HG03103 (cell line): Measurements from ENCODE around the gene CFDP1.
A peak's percentile ranks its signal among the peaks of the same experiment; 100 is the strongest.

ENCODE experiments used
- ATAC-seq: cut with Tn5 transposase; IDR thresholded peaks from one replicate; pipeline ENCODE4 v1.9.1; 2021; ENCODE audit warnings: low read depth; ENCODE audit not compliant: unreplicated experiment

CFDP1 gene

DNA sequence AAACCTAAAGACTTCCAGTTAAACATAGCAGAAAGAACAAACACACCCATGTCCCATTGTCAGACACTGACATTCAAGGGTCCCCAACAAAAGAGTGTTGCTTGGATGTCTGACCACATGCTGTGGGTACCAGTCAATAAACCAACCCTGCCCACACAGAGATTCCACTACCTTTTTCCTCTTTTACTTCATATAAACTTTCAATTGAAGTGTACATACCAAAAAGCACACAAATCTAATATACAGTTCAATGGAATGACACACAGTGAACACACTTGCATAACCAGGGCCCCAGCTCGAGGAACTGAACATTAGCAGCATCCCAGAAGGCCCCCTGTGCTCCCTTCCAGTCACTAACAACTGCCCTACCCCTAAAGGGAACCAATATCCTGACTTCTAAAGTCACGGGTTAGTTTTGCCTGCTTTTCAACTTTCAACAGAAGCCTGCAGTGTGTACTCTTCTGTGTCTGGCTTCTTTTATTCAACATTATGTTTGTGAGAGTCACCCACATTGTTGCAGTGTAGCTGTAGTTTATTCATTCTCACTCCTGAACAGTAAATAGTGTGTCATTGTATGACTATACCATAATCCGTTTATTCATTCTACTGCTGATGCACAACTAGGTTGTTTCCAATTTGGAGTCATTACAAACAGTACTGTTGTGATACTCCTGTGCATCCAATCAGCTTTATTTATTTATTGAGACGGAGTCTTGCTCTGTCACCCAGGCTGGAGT lies 18.0 kb downstream of the CFDP1 start:
- ATAC-seq = no peak

DNA sequence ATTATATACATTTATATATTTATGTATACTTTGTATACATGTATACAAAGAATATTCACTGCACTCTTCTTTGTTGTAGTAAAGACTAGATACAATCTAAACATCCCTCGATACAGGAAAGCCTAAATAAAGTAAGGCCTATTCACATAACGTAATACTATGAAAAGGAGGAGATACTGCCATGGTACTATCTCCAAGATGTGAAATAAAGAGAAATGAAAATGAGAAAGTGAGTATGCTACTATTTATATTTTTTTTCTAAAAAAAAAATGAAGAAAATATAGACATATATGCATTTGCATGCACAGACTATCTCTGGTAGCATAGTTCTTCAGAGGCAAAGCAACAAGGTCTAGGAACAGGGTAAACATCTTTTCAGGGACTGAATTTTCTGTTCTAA lies 19.4 kb downstream of the CFDP1 start:
- no peak for ATAC-seq

DNA sequence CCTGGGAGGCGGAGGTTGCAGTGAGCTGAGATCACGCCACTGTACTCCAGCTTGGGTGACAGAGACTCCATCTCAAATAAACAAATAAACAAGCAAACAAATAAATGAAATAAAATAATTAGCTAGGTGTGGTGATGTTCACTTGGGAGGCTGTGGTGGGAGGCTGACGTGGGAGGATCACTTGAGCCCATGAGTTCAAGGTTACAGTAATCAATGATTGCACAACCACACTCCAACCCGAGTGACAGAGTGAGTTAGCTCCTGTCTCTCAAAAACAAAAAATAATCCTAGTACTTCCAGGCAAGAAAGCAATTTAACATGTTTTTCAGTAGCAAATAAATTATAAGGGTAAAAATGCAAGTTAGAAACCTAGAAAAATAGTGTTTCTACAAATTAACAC lies 26.4 kb downstream of the CFDP1 start:
- ATAC-seq = no peak

DNA sequence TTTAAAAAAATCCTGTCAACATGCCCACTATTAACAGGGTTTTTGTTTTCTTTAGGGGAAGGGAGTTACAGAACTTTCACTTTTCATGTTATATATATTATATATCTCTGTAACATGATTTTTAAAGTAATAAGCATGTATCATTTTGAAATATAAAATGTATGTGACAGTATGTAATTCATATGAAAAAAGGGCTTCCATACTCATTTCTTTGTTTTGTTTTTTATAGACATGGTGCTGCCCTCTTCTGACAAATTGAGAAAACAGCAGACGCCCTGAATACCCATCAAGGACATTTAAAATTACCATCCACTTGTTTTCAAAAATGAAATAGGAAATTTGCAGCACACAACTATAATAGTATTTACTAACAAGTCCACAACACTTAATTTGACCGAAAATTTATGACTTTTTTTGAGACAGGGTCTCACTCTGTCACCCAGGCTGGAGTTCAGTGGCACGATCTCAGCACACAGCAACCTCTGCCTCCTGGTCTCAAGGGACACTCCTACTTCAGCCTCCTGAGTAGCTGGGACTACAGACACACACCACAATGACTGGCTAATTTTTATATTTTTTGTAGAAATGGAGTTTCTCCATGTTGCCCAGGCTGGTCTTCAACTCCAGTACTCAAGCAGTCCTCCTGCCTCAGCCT lies 30.4 kb downstream of the CFDP1 start:
- no peak for ATAC-seq

DNA sequence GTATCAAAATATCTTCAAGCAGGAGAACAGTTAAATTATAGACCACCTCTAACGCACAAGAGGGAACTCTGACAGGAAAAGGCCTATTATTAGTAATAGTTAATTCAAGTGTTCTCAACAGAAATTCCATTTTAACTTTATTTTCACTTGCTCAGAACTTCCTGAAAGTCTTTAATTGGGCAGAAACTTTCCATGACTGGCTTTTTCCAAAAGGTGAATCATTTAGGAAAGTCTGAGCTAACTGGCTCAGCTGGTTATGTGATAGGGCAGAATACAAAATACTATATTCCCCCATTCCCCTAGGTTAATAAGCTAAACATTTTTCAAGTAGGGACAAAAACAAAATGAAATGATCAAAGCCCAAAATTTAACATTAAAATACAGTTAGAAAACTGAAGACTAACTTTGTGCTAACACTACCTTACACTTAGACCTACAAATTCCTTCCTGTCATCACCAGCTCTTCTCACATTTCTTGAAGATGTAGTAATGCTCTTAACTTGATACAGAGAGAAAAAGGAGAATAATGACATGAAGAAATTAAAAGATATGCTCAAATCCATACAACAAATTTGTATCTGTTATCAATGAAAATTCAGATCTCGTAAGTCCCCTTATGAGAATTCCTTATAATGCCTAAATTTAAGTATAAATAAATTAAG lies 31.0 kb downstream of the CFDP1 start:
- no peak for ATAC-seq

DNA sequence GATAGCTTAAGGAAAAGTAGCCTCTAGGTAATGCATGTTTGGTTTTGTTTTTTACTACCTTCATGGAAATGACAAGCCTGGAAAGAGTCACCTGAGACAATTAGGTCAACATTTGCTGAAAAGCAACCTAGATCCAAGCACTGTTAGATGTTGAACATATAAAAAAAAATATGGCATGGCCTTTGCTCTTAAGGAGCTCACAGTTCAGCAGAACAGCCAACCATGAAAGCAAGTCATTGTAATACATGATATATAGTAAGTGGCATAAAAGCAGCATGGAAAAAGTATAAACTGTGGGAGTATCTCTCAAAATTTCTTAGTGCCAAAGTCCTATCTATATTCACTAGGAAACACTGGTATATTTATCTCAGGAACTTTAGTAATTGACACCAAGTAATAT lies 31.6 kb downstream of the CFDP1 start:
- no peak for ATAC-seq

DNA sequence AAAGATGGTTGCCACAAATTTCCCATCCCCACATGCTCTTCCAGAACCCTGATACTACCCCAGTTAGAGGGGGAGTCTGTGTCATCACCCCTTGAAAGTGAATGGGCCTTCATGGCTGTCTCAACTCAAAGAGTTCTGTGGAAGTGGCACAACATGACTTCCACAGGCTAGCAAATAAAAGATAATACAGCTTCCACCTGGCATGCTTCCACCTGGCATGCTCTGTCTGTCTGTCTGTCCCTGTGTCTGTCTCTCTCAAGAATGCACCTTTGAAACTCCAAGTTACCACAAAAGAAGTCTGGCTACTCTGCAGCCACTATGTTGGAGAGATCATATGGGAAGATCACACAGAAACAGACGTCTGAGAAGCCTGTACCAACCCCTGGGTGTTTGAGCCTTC lies 35.0 kb downstream of the CFDP1 start:
- no peak for ATAC-seq

DNA sequence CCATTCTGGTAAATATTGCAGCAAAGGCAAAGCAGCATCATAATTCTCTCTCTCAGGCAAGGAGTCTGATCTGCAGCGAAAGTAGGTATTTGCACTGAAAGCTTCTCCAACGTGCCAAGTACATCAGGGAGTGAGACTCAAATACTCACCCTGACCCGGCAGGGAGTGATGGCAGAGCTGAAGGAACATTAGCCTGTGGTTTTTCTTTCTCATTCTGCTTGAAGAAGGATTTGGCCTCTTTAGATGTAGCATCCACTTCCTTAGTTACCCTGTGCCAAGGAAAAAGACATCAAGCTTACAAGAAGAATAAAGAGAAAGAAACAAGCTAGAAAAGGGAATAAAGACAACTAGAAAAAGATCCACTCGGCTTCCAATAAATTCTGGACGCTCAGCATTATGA lies 38.4 kb downstream of the CFDP1 start:
- no peak for ATAC-seq

DNA sequence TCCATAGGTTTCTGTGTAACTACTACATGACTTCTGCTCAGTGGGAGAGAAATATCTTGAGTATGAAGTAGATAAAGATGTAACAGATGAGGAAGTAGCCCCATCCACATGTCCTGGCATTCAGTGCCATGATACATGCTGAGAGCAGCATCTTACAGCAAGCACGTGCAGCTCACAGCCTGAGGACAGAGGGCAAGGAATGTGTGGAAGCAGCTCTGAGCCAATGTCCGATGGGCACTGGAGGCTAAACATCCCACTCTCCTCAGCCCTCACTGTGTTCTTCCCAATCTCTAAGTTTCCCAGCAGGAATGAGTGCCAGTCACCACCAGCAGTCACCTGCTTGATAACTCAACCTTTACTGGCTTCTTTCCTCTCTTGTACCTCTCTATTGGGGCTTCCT lies 40.4 kb downstream of the CFDP1 start:
- no peak for ATAC-seq

DNA sequence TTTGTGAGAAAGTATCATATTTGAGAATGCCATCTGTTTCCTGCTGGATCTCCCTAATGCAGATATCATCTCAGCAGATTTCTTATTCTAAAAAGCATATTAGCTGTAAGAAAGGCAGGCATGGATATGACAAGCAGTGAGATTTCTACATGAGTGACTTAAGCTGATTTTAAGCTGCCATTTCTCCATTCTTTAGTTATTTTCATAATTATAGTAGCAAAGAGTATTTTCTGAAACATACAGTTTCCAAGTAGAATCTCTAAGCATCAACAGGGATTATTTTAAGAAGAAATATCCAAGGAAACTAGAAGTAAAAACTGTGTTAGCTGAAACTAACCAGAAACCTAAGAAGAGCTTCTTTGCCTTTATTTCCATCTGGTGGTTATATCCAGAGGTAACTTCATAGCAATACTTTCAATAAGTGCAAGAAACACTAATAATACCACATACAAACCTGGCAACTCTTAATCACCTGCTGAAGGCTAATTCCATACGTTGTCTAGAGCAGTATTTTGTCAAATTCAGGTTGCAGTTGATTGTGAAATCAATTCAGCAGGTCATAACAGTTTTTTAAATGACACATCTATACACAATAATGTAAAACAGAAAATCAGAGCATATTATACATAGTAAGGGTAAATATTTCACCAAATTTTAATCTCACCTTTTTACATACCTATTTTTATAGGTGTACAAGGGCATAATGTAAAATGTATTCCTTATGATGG lies 42.2 kb downstream of the CFDP1 start:
- ATAC-seq = no peak

DNA sequence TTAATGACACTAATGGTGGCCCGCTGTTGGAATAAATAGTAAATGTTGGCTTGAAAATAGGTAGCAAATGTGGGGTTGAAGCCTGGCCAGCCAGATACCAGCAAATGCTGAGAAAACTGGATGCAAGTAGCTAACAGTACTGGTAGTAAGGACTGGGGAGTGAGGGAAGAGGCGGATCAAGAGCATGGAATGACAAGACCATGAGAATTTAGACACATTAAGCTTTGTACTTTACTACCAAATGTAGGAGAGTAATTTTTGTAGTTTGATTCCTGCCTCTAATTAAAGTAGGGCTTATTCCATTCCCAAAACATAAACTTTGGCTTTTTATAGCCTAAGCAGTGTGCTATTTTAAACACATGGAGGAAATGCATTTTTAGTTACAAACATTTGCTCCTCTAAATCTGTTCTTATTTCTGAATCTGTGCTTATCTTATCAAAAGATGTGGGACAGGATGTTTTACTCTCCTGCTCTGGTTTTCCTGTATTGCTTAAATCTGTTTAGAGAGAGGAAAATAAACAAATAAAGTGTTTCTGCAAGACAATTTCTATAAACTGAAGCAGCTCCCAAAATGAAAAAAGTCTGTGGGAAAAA lies 44.1 kb downstream of the CFDP1 start:
- ATAC-seq = no peak

DNA sequence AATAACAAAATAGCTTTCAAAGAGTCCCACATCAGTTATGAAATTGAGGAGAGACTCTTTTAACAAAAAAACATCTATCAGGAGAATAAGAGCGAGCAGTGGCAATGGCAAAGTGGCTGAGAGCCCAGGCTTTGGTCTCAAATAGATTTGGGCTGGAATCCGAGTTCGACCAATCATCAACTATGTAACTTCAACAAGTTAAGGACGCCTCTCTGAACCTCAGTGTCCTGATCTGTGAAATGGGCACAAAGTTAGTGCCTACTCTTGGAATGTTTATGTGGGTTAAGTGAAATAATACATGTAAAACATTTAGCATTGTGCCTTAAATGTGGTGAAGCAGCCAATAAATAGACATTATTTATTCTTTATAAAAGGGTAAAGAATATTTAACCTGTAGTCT lies 45.4 kb downstream of the CFDP1 start:
- no peak for ATAC-seq

DNA sequence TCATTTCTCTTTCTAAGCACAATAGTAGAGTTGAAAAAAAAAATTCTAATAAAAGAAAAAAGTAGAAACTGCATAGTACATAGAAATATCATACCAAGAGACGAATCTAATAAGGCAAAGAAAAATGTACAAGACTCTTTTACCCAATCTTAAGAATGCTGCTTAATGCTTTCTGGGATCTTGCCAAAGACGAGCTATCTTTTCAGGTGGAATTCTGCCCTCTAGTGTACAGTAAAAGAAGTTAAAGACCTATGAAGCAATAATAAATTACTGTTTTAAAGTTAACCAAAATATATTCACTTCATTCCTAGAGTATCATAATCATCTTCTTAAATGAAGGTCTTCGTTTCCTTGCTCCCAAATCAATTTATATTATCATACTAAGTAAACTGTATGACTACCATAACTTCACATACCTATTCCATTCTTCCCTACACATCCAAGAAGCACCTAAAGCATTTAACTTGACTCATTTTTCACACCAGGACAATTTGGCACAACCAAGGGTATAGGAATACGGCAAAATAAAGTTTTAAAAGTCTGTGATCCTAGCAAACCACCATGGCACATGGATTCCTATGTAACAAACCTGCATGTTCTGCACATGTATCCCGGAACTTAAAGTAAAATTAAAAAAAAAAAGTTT lies 47.7 kb downstream of the CFDP1 start:
- no peak for ATAC-seq

DNA sequence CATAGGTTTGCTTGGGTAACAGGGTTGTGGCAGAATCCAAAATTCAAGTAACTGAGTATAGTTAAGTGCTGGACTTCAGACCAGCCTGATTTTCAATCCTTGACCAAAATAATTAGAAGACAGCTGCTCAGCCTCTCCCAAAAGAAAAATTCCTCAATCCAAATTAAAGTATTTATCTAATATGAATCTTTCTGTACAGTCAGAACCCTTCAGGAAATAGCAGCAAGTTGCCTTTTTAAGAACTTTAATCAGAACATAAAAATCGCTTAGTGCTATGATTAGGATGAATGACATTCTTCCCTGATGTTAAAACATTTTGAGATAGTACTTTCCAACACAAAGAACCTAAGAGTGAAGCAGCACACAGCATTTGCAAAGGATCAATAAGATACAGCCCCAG lies 50.2 kb downstream of the CFDP1 start:
- no peak for ATAC-seq

DNA sequence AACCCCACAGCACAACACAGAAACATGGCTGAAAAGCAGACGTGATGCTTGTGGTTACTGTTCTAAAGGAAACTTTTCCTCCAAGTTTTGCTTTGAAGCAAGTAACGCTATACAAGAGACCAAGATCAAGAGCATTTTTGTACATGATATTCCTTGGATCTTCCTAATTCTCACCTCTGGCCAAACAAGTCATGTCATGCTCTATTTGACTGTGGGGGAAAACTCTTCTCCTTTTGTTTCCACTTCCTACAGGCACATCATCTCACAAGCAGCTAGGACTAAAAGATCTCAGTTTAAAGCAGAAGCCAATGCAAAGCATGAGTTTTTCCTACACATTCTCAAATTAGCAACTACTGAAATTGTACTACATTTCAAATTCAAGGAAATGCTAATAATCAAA lies 50.7 kb downstream of the CFDP1 start:
- ATAC-seq = no peak

DNA sequence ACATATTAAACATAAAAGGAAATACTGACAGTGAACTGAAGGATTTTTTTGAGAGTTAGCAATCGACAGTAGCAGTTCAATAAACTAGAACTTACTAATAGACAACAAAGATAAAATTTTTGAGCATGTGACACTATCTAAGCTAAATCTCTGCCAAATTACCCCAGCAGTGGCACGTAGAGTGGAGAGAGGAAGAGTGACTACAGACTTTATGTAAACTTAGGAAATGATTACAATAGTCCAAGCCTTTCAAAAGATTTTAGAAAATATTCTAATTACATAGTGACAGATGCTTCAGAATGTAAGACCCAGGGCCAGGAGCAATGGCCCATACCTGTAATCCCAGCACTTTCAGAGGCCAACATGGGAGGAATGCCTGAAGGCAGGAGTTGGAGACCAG lies 52.4 kb downstream of the CFDP1 start:
- ATAC-seq = no peak

DNA sequence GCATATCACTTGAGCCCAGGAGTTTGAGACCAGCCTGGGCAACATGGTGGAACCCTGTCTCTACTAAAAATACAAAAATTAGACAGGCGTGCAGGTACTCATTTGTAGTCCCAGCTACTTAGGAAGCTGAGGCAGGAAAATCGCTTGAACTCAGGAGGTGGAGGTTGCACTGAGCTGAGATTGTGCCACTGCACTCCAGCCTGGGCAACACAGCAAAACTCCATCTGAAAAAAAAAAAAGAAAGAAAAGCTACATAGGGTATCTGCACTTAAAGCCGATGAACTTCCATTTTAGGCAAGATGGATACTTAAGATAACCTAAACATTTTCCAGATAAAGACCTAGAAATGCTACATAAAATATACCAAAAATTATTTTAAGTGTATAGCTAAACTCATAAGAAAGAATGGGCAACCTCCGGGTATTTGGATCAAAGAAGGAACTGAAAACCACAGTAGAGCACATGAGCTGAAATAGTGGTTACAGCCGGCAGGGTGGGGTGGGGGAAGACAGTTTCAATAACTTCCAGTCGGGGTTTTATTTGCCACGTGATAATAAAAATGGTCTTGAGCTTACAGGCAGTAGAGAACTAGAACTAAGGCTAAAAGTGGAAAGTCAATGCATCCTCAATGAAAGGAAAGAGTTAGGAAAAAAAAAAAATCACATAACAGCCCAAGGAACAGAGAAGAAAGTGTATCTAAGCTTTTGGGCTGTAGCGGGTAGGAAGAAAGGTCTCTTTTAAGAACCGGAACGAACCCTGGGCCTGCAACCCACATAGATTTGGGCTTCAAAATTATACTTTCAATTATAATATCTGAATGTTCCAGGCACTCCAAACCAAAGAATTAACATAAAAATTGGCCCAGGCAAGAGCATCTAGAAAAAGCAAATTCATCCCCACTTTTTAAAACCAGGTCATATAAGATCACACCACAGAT lies 53.1 kb downstream of the CFDP1 start:
- ATAC-seq = peak; percentile 67

DNA sequence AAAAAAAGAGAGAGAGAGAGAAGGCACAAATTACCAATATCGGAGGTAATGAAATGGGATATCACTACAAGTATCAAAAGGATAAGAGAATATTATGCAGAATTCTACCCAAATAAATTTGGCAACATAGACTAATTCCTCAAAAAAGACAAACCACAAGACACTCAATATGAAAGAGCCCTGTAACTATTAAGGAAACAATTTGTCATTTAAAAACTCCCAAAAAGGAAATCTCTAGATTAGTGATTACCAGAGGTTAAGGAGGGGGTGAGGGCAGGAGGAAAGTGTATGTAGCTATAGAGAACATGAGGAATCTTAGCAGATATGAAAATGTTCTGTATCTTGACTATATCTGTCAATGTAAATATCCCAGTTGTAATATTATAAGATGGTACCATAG lies 54.0 kb downstream of the CFDP1 start:
- ATAC-seq = no peak

DNA sequence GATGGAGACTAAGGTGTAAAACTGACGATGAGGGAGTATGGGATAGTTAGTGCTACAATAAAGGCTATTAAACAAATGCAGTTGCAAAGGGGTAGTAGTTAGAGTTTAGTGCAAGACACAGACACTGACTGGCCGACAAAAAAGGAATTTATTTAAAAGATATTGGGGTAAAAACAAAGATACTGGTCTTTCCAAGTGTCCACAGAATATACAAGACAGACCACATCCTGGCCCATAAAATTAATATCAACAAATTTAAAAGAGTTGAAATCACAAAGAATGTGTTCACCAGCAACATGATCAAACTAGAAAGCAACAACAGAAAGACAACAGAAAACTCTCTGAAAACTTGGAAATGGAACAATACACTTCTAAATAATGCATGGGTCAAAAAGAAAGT lies 54.7 kb downstream of the CFDP1 start:
- no peak for ATAC-seq
